ENCODE results near the gene RESF1. TPM values are rescaled to one million over a fixed set of nuclear protein-coding genes. Genes with fewer than 3 reads are reported as not detected.

The RESF1 gene, protein sequence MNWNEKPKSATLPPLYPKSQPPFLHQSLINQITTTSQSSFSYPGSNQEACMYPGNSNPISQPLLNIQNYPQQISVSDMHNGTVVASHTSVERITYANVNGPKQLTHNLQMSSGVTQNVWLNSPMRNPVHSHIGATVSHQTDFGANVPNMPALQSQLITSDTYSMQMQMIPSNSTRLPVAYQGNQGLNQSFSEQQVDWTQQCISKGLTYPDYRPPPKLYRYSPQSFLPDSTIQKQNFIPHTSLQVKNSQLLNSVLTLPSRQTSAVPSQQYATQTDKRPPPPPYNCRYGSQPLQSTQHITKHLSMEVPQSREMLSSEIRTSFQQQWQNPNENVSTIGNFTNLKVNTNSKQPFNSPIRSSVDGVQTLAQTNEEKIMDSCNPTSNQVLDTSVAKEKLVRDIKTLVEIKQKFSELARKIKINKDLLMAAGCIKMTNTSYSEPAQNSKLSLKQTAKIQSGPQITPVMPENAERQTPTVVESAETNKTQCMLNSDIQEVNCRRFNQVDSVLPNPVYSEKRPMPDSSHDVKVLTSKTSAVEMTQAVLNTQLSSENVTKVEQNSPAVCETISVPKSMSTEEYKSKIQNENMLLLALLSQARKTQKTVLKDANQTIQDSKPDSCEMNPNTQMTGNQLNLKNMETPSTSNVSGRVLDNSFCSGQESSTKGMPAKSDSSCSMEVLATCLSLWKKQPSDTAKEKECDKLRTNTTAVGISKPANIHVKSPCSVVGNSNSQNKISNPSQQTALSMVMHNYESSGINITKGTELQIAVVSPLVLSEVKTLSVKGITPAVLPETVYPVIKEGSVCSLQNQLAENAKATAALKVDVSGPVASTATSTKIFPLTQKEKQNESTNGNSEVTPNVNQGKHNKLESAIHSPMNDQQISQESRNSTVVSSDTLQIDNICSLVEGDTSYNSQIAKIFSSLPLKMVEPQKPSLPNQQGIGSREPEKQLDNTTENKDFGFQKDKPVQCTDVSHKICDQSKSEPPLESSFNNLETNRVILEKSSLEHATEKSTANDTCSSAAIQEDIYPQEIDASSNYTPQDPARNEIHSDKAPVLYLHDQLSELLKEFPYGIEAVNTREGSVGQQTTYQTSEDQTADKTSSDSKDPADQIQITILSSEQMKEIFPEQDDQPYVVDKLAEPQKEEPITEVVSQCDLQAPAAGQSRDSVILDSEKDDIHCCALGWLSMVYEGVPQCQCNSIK (N-terminal part only)
- total RNA-seq: 6.0 and 27.1 TPM in 2 replicates

DNA sequence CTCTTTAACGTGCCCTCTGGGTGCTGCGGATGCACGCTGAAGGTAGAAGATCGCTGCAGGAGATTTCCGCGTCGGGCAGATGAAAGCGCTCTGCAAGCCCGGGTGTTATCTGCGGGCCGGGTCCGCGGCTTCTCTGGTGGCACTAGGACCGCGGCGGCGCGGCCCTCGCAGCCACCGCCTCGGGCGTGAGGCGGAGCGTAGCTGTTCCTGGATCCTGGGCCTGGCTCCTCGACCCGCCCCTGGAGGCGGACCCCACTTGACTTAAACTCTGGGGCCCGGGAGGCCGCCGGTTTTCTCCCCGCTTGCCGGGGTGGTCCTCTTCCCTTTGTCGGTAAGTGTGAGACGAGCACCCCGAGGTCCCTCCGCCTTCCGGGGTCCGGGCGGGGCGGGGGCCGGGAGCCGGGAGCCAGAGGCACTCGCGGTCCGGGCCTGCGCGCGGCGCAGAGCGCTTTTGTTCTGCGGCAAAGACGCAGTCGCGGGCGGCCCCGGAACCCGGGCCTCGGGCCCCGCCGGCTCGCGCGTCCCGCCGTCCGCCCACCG, at the start of gene RESF1:
TSS of gene RESF1 (plus strand) at position 255 of the 540 bp plus-strand sequence. CDS start 21,541 bp downstream, outside the sequence.

Other genes with a start within 250 kb of the RESF1 start
- 9.2 and 17.7 TPM in 2 replicates for gene AMN1, start 230.4 kb upstream of the RESF1 start, total RNA-seq
- 3.2 and 5.3 TPM in 2 replicates for gene BICD1, start 147.4 kb downstream of the RESF1 start, total RNA-seq